Measurements from ENCODE around the gene ECEL1. TPM values are rescaled to one million over a fixed set of nuclear protein-coding genes. Genes with fewer than 3 reads are reported as not detected.
A peak's percentile ranks its signal among the peaks of the same experiment; 100 is the strongest.

Gene ECEL1
- total RNA-seq, 6 experiments from 2014 or later = 0.22 to 1.3 (median 0.83) TPM; not detected in 2

DNA sequence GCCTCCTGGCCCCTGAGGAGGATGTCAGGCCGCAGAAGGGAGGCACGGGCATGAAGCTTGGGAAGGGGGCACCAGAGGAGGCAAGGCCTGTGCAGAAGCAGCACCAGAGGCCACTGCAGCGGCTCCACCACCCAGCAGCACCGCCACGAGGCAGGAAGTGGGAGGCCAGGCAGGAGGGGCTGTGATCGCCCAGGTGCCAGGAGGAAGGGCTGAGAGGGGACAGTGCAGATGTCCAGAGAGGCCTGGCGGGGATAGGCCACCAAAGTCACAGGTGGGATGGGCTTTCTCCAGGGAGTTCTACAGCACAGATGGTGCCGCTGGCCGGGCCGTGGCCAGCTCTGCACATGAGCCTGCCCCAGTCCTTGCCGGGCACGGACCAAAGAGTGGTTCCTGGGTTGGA, 37.7 kb downstream of the ECEL1 start:
- H3K27ac ChIP-seq = no peak overlapping the region
- no peak for ATAC-seq
- intact Hi-C loops (cut with DNase I) = loop anchor here in 1 of 2 donors (10.0 kb wide), 1 partner anchor 65 kb away; no protein-coding TSS in a partner anchor
- no peaks in the 10 kb centered on the region for H3K27me3 ChIP-seq
- TF ChIP-seq CTCF (IDR thresholded peaks at IDR 0.05) = no peak
- TF ChIP-seq POLR2A (IDR thresholded peaks at IDR 0.05) = no peak
- H3K36me3 ChIP-seq = no peaks in the 10 kb centered on the region
- WGBS (ENCODE audit: insufficient coverage, low coverage, low lambda C conversion rate, missing lambda C conversion rate) = no CpG with 5 or more reads among the region's 12 CpGs
- H3K4me1 ChIP-seq = peaks cover 0 to 19% (median 8%) of the 10 kb centered on the region in 4 donors
- no peak for DNase-seq
- no peak overlapping the region for H3K4me3 ChIP-seq
- no peaks in the 10 kb centered on the region for H3K9me3 ChIP-seq

- WGBS (ENCODE audit: insufficient coverage, low coverage, low lambda C conversion rate, missing lambda C conversion rate) = 86% methylated on average over 5 of the region's 10 CpGs
- Histone ChIP-seq H3K36me3 (no peaks in the 10 kb centered on the region), H3K27ac (peak overlapping the region; percentile 86 to 100 (median 99))
These were observed 39.3 kb downstream of the ECEL1 start for GRCh38 chr2:232448304-232448690.

GRCh38 chr2:232447638-232448303, 39.9 kb downstream of the ECEL1 start:
- Histone ChIP-seq H3K36me3 (no peaks in the 10 kb centered on the region), H3K27me3 (no peaks in the 10 kb centered on the region), H3K27ac (peak overlapping the region; percentile 86 to 100 (median 99)), H3K4me1 (peaks cover 0 to 29% (median 12%) of the 10 kb centered on the region in 4 donors), H3K4me3 (no peak overlapping the region), H3K9me3 (no peaks in the 10 kb centered on the region)
- intact Hi-C loops (cut with DNase I) = no loop called here
- TF ChIP-seq POLR2A (IDR thresholded peaks at IDR 0.05) = peak; percentile 86
- TF ChIP-seq CTCF (IDR thresholded peaks at IDR 0.05) = no peak
- DNase-seq (peak; percentile 84 to 93 (median 90)), ATAC-seq (peak; percentile 75 to 84 (median 82))
- WGBS (ENCODE audit: insufficient coverage, low coverage, low lambda C conversion rate, missing lambda C conversion rate) = 33% methylated on average over 8 of the region's 18 CpGs

More at GRCh38 chr2:232448304-232448690, 39.3 kb downstream of the ECEL1 start:
- TF ChIP-seq POLR2A (IDR thresholded peaks at IDR 0.05) = no peak
- TF ChIP-seq CTCF (IDR thresholded peaks at IDR 0.05) = no peak
- Histone ChIP-seq H3K4me1 (peaks cover 0 to 29% (median 12%) of the 10 kb centered on the region in 4 donors), H3K9me3 (no peaks in the 10 kb centered on the region), H3K4me3 (no peak overlapping the region), H3K27me3 (no peaks in the 10 kb centered on the region)
- intact Hi-C loops (cut with DNase I) = no loop called here
- DNase-seq (no peak), ATAC-seq (no peak)

DNA sequence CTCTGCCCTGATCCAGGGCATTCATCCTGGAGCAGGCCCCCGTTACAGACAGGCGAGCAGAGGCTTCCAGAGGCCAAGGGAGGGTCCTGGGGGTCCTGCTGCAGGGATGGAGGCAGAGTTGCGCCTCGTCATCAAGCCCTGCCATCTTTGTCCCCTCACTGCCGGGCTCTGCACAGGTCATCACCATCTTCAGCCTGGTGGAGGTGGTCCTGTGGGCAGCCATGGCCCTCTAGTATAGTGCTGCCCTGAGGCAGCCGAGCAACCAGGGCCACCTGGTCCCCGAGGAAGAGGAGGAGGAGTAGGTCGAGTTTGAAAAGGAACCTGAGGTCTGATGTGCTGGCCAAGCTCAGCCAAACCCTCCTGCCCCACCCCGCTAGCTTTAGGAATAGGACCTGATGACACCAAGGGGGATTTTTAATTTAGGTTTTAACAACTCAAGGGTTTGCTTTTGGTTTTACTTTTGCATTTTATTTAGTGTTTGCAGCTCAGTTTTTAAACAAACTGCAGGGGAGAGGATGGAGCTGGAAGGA, 40.5 kb downstream of the ECEL1 start:
- no peaks in the 10 kb centered on the region for H3K9me3 ChIP-seq
- no peak overlapping the region for H3K4me3 ChIP-seq
- H3K27ac ChIP-seq = peak overlapping the region; percentile 86 to 100 (median 99)
- no peak for TF ChIP-seq CTCF (IDR thresholded peaks at IDR 0.05)
- no peak for TF ChIP-seq POLR2A (IDR thresholded peaks at IDR 0.05)
- intact Hi-C loops (cut with DNase I) = no loop called here
- no peaks in the 10 kb centered on the region for H3K36me3 ChIP-seq
- DNase-seq (peak in 1 of 3 donors; percentile 47), ATAC-seq (no peak)
- WGBS (ENCODE audit: insufficient coverage, low coverage, low lambda C conversion rate, missing lambda C conversion rate) = 100% methylated on average over 1 of the region's 9 CpGs
- H3K4me1 ChIP-seq = peaks cover 0 to 29% (median 12%) of the 10 kb centered on the region in 4 donors
- H3K27me3 ChIP-seq = no peaks in the 10 kb centered on the region

All from right lobe of liver (tissue), 6 donors.